ENCODE measurements around the gene C4B. TPM values are rescaled to one million over a fixed set of nuclear protein-coding genes. Genes with fewer than 3 reads are reported as not detected.
"Not testable (repeated sequence)": the region's sequence is repeated elsewhere in the genome, so short reads cannot be mapped to it uniquely, and the experiment has no call there.

Gene C4B
- total RNA-seq, 1 donor from 2014 or later: 1.4 TPM

- DNase-seq (ENCODE audit: low read depth in 2 of 2): not testable (repeated sequence)
Observed at GRCh38 chr6:32035283-32036013, 20.9 kb downstream of the C4B start.

- not testable (repeated sequence) for DNase-seq (ENCODE audit: low read depth in 2 of 2)
Observed at GRCh38 chr6:32037136-32037535, 22.5 kb downstream of the C4B start.

DNA sequence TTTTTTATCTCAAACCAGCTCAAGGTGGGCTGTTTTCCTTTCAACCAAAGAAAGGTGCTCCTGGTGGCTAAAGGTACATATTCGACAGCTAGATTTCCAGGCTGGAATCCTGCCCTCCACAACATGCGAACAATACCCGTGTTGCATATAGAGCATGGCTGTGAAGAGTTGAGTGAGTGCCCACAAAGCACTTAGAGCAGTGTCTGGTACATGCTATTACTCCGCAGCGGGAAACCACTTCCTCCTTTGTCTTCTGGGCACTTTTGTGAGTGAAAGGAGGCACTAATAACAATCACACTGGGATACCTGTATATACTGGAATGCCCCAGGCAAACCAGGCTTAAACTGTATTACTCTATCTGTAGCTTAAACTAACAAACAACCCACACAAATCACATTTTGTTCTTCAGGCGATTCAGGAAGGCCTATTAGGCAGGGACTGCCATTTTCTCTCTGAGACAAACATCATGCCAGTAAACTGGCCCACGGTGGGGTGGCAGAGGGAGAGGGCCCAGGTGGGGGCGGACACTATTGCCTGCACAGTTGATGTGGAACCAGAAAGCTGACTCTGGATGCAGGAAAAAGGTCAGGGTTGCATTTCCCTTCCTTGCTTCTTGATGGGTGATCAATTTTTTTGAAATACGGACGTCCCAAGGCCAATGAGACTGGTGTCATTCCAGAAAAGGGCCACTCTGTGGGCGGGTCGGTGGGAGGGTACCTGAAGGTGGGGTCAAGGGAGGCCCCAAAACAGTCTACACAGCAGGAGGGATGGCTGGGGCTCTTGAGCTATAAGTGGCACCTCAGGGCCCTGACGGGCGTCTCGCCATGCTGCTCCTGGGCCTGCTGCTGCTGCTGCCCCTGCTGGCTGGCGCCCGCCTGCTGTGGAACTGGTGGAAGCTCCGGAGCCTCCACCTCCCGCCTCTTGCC is 23.3 kb downstream of the C4B start, which contains the start of gene CYP21A2:
Gene CYP21A2 (plus strand): TSS at position 818 of the 927 bp plus-strand sequence. CDS start 8 bp downstream, at position 826.
- not testable (repeated sequence) for DNase-seq (ENCODE audit: low read depth in 2 of 2)

DNA sequence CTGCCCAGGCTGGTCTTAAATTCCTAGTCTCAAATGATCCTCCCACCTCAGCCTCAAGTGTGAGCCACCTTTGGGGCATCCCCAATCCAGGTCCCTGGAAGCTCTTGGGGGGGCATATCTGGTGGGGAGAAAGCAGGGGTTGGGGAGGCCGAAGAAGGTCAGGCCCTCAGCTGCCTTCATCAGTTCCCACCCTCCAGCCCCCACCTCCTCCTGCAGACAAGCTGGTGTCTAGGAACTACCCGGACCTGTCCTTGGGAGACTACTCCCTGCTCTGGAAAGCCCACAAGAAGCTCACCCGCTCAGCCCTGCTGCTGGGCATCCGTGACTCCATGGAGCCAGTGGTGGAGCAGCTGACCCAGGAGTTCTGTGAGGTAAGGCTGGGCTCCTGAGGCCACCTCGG is 24.3 kb downstream of the C4B start:
- DNase-seq (ENCODE audit: low read depth in 2 of 2): not testable (repeated sequence)

DNA sequence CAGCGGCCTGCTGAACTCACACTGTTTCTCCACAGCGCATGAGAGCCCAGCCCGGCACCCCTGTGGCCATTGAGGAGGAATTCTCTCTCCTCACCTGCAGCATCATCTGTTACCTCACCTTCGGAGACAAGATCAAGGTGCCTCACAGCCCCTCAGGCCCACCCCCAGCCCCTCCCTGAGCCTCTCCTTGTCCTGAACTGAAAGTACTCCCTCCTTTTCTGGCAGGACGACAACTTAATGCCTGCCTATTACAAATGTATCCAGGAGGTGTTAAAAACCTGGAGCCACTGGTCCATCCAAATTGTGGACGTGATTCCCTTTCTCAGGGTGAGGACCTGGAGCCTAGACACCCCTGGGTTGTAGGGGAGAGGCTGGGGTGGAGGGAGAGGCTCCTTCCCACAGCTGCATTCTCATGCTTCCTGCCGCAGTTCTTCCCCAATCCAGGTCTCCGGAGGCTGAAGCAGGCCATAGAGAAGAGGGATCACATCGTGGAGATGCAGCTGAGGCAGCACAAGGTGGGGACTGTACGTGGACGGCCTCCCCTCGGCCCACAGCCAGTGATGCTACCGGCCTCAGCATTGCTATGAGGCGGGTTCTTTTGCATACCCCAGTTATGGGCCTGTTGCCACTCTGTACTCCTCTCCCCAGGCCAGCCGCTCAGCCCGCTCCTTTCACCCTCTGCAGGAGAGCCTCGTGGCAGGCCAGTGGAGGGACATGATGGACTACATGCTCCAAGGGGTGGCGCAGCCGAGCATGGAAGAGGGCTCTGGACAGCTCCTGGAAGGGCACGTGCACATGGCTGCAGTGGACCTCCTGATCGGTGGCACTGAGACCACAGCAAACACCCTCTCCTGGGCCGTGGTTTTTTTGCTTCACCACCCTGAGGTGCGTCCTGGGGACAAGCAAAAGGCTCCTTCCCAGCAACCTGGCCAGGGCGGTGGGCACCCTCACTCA is 25.0 kb downstream of the C4B start:
- not testable (repeated sequence) for DNase-seq (ENCODE audit: low read depth in 2 of 2)

DNA sequence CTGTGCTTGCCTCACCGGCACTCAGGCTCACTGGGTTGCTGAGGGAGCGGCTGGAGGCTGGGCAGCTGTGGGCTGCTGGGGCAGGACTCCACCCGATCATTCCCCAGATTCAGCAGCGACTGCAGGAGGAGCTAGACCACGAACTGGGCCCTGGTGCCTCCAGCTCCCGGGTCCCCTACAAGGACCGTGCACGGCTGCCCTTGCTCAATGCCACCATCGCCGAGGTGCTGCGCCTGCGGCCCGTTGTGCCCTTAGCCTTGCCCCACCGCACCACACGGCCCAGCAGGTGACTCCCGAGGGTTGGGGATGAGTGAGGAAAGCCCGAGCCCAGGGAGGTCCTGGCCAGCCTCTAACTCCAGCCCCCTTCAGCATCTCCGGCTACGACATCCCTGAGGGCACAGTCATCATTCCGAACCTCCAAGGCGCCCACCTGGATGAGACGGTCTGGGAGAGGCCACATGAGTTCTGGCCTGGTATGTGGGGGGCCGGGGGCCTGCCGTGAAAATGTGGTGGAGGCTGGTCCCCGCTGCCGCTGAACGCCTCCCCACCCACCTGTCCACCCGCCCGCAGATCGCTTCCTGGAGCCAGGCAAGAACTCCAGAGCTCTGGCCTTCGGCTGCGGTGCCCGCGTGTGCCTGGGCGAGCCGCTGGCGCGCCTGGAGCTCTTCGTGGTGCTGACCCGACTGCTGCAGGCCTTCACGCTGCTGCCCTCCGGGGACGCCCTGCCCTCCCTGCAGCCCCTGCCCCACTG is 25.9 kb downstream of the C4B start:
- not testable (repeated sequence) for DNase-seq (ENCODE audit: low read depth in 2 of 2)

GRCh38 chr6:32041050-32041321 is 26.4 kb downstream of the C4B start:
- not testable (repeated sequence) for DNase-seq (ENCODE audit: low read depth in 2 of 2)

GRCh38 chr6:32041385-32041784 is 26.8 kb downstream of the C4B start:
- DNase-seq (ENCODE audit: low read depth in 2 of 2): not testable (repeated sequence)

DNA sequence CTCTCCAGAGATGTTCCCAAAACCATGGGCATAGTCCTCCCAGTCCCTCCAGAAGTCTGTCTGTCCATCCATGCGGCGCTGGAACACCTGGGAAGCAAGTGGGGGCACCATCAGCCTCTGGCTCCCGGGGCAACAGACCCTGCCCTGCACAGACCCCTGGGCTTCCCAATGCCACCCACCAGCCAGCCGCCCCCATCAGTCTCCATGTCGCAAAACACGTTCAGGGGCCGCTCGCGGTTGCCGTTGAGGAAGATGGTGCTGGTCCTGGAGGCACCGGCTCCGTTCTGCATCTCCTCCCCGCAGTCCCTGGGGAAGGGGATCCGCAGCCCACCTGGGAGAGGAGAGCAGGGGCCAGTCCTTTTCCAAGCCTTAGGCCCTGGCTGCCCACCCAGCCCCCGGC is 27.7 kb downstream of the C4B start:
- DNase-seq (ENCODE audit: low read depth in 2 of 2): not testable (repeated sequence)

GRCh38 chr6:32043589-32044380 is 29.2 kb downstream of the C4B start:
- DNase-seq (ENCODE audit: low read depth in 2 of 2): not testable (repeated sequence)

DNA sequence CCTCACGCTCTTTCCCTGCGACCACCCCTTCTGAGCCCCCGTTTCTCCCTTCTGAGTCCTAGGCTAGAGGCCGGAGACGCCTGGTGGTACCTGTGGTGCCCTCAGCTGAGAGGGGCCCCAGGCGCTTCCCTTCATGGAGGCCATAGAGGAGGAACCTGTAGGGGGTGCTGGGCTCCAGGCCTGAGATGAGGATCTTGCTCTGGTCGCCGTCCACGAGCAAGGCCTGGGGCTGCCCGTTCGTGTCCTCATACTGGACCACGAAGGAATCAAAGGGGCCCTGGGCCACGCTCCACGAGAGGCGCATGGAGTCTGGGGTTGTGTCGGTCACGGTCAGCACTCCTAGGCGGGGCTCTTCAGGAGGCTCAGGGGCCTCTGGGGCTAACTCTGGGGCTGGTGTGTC is 30.3 kb downstream of the C4B start:
- not testable (repeated sequence) for DNase-seq (ENCODE audit: low read depth in 2 of 2)

- no peak for DNase-seq (ENCODE audit: low read depth in 2 of 2)
Observed at GRCh38 chr6:32045811-32046449, 31.3 kb downstream of the C4B start.

DNA sequence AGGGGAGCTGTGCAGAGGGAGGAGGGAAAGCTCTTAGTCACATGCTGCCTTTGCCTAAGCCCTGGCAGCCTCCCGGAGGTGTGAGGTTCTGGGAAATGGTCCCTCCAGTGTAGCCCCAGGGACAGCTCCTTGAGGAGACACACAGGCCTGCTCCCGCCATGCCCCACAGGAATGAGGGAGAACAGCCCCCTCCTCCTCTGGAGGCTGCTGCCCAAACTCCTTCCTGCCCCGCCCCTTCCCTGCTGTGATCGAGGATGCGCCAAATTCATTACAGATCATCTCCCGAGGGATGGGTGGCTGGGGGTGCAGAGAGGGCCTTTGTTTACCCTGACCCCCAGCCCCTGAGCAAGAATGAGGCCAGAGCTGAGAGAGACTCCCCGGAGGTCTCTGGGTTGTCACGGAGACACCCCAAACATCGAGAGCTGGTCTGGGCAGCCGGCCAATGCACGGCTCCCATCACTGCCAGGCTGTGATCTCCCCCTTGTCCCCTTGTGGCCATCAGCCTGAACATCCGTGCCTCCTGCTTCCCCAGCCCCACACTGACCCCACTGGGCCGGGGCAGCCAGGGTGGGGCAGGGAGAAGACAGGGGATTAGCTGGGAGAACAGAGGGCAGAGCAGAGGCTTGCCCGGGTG is 32.0 kb downstream of the C4B start:
- peak in 1 of 2 donors; percentile 11 for DNase-seq (ENCODE audit: low read depth in 2 of 2)

- peak; percentile 59 for DNase-seq (ENCODE audit: low read depth in 2 of 2)
Observed at GRCh38 chr6:32047084-32047478, 32.5 kb downstream of the C4B start.

- no peak for DNase-seq (ENCODE audit: low read depth in 2 of 2)
Observed at GRCh38 chr6:32047539-32047854, 32.9 kb downstream of the C4B start.

DNA sequence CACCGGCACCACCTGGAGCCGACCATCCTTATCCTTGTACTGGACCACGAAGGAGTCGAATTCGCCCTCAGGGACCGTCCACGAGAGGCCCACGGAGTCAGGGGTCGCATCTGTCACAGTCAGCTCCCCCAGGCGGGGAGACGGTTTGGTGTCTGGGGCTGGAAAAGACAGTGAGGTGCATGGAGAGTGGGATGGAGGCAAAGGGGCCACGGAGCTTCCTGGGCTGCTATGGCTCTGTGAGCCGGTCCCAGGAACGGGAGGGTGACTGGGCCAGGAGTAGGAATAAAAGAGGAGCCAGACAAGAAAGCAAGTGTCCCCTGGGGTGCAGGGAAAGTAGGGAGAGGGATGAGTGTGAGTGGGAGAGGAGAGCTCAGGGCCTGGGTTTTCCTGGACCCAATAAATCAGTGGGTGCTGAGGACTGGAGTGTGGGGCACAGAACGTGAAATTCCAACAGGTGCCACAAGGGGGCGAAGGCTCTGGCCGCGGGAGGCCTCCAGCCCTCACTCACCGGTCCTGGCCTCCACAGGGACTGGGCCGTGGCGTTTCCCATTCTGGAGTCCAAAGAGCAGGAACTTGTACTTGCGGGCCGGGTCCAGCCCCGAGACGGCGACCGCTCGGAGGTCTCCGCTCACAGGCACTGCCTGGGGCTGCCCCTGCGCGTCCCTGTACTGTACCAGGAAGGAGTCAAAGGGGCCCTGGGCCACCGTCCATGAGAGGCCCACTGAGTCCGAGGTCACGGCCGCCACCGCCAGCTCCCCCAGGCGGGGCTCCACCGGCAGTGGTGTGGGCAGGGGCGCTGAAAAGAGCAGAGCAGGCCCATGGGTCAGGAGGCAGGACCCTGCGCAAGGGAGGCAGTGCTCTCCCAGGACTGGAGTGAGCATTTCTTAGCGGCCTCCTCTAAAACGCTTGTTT is 33.5 kb downstream of the C4B start:
- peak; percentile 50 to 68 for DNase-seq (ENCODE audit: low read depth in 2 of 2)

DNA sequence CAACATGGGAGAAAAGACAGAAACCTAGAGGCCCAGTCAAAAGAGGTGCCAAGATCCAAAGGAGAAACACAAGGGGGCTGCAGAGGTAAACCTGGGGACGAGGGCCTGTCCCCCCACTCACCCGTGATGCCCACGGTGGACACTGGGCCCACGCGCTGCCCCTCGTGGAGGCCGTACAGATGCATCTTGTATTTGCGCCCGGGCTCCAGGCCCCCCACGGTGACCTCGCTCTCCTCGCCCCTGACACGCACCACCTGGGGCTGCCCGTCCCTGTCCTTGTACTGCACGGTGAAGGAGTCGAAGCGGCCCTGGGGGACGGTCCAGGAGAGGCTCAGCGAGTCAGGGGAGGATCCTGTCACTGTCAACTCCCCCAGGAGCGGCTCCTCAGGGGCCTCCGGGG is 34.6 kb downstream of the C4B start:
- not testable (repeated sequence) for DNase-seq (ENCODE audit: low read depth in 2 of 2)

- DNase-seq (ENCODE audit: low read depth in 2 of 2): not testable (repeated sequence)
Observed at GRCh38 chr6:32049736-32050135, 35.1 kb downstream of the C4B start.
